Astrocyte of the cerebellum (primary cell): ENCODE measurements around the gene SEMA4A.
A peak's percentile ranks its signal among the peaks of the same experiment; 100 is the strongest.
"Not testable (repeated sequence)": the region's sequence is repeated elsewhere in the genome, so short reads cannot be mapped to it uniquely, and the experiment has no call there.

Experiments used
- DNase-seq: peaks from one replicate; pipeline ENCODE4 v3.0.0-alpha.2; 2011; ENCODE audit warnings: low read depth
- H3K4me3 ChIP-seq: 2 replicates; pipeline ENCODE4 v1.5.1; 2011; ENCODE audit warnings: mild to moderate bottlenecking, low read depth, low read length, moderate library complexity
- CTCF ChIP-seq: IDR thresholded peaks from 2 replicates; pipeline ENCODE4 v1.5.1; 2012; ENCODE audit warnings: low read length, low read depth, moderate library complexity, mild to moderate bottlenecking; ENCODE audit errors: missing control alignments
- in situ Hi-C: cut with HindIII; loops from 2 replicates; pipeline ENCODE4 v1.10.0; 2017; ENCODE audit warnings: low sequenced_read_pairs

The SEMA4A gene

GRCh38 chr1:156119503-156120209 is 33.7 kb upstream of the SEMA4A start:
- DNase-seq, result no peak
- no peak for TF ChIP-seq CTCF
- H3K4me3 ChIP-seq, result peak overlapping the region; percentile 15
- in situ Hi-C loops, result no loop called here

GRCh38 chr1:156120318-156120717 is 33.1 kb upstream of the SEMA4A start:
- no peak for TF ChIP-seq CTCF
- in situ Hi-C loops, result no loop called here

GRCh38 chr1:156121005-156121404 is 32.4 kb upstream of the SEMA4A start:
- H3K4me3 ChIP-seq, in situ Hi-C loops, DNase-seq: not testable (repeated sequence)

More at GRCh38 chr1:156120318-156120717, 33.1 kb upstream of the SEMA4A start:
- no peak for DNase-seq
- no peak overlapping the region for H3K4me3 ChIP-seq

- no peak for TF ChIP-seq CTCF
- in situ Hi-C loops, result no loop called here
- H3K4me3 ChIP-seq, result no peak overlapping the region
- no peak for DNase-seq
Observed at GRCh38 chr1:156121457-156121856, 31.9 kb upstream of the SEMA4A start.

- DNase-seq, result no peak
Observed at GRCh38 chr1:156122086-156122485, 31.3 kb upstream of the SEMA4A start.

GRCh38 chr1:156122519-156123355 is 30.6 kb upstream of the SEMA4A start:
- TF ChIP-seq CTCF, result no peak
- in situ Hi-C loops, result no loop called here
- H3K4me3 ChIP-seq, result peak overlapping the region; percentile 32
- DNase-seq, result peak; percentile 92

More at GRCh38 chr1:156122086-156122485, 31.3 kb upstream of the SEMA4A start:
- TF ChIP-seq CTCF, result no peak
- peak overlapping the region; percentile 32 for H3K4me3 ChIP-seq
- in situ Hi-C loops, result no loop called here
